Measurements from ENCODE around the gene MUTYH.

MUTYH gene

DNA sequence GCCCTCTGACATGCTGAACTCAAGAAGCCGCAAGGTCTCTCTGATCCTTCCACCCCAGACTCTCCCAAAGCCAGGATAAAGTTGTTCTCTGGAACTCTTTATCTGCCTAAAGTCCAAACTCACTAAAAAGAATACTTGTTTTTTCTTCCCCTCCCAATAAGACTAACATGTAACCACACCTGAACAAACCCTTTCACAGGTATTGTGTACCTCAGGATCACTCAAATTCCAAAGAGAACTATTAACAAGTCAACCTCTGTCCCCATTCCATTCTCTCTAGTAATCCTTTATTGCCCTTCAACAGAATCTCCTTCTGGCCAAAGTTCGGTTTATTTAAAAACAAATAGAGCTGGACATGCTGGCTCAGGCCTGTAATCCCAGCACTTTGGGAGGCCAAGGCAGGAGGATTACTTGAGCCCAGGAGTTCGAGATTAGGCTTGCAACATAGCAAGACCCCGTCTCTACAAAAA is 4.3 kb downstream of the MUTYH start:
- H3K4me1 ChIP-seq: no peaks in the 10 kb centered on the region

DNA sequence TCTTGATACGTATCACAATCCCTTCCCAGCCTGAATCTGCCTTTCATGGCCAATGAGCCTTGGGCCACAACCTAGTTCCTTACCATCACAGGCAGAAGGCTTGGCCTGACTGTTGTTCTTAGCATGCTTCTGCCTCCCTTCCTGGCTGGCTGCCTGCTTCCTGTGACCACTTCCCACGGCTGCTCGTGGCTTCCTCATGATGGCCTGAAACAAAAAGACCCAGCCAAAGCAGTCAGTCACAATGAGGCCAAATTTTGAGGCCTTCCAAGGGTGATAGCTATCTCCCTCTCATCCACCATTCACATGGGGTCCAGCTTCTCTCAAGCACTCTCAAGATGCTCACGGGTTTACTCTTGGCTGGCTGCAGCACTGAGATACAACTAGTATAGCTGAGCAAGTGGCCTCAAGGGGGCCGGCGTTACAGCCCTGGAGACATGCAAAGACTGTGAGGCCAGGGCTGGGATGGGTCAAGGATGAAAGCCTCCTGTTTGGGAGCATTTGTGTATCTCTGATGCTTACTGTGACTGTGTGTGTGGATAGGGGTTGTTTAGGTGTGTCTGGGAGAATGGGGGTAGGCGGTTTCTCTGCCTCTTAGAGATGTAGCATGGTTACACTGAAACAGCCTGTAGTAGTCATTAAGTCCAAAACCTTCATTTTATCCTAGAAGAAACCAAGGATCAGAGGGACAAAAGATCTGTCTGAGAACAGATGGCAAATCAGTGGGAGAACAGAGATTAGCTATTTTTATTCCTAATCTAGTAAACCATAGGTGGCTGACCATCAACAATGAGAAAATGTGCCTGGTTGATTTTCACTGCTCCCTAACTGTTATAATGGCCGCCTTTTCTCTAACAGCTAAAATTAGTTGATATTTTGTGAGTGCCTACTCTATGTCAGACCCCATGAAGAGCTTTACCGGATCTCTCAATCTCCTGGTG is 5.7 kb downstream of the MUTYH start:
- no peaks in the 10 kb centered on the region for H3K36me3 ChIP-seq
- no peaks in the 10 kb centered on the region for H3K4me1 ChIP-seq
- no peak overlapping the region for H3K4me3 ChIP-seq (ENCODE audit: low read depth, low read length)
- TF ChIP-seq, protein P1, sequence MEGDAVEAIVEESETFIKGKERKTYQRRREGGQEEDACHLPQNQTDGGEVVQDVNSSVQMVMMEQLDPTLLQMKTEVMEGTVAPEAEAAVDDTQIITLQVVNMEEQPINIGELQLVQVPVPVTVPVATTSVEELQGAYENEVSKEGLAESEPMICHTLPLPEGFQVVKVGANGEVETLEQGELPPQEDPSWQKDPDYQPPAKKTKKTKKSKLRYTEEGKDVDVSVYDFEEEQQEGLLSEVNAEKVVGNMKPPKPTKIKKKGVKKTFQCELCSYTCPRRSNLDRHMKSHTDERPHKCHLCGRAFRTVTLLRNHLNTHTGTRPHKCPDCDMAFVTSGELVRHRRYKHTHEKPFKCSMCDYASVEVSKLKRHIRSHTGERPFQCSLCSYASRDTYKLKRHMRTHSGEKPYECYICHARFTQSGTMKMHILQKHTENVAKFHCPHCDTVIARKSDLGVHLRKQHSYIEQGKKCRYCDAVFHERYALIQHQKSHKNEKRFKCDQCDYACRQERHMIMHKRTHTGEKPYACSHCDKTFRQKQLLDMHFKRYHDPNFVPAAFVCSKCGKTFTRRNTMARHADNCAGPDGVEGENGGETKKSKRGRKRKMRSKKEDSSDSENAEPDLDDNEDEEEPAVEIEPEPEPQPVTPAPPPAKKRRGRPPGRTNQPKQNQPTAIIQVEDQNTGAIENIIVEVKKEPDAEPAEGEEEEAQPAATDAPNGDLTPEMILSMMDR (IDR thresholded peaks at IDR 0.05; ENCODE audit: low read depth, low read length): no peak
- no peaks in the 10 kb centered on the region for H3K27me3 ChIP-seq
- no peak for DNase-seq
- no peaks in the 10 kb centered on the region for H3K9me3 ChIP-seq

More for the DNA sequence above, 4.3 kb downstream of the MUTYH start:
- no peak overlapping the region for H3K4me3 ChIP-seq (ENCODE audit: low read depth, low read length)
- no peaks in the 10 kb centered on the region for H3K36me3 ChIP-seq
- H3K9me3 ChIP-seq: no peaks in the 10 kb centered on the region
- TF ChIP-seq, protein P1 (IDR thresholded peaks at IDR 0.05; ENCODE audit: low read depth, low read length): no peak
- H3K27me3 ChIP-seq: no peaks in the 10 kb centered on the region
- no peak for DNase-seq

DNA sequence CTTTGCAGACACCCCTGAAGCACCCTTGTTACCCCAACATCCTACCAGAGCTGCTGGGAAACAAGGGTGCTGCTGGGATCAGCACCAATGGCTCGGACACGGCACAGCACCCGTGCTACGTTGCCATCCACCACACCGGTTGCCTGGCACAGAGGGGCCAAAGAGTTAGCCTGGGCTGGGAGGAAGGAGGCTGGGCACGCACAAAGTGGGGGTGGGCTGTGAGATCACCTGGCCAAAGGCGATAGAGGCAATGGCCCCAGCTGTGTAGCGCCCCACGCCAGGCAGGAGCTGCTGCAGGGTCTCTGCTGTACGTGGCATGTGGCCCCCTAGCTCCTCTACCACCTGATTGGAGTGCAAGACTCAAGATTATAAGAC is 7.9 kb downstream of the MUTYH start:
- Histone ChIP-seq H3K4me3 (ENCODE audit: low read depth, low read length) (no peak overlapping the region), H3K36me3 (no peaks in the 10 kb centered on the region), H3K4me1 (no peaks in the 10 kb centered on the region), H3K9me3 (no peaks in the 10 kb centered on the region), H3K27me3 (no peaks in the 10 kb centered on the region)
- TF ChIP-seq, protein P1 (IDR thresholded peaks at IDR 0.05; ENCODE audit: low read depth, low read length): no peak
- DNase-seq: no peak

DNA sequence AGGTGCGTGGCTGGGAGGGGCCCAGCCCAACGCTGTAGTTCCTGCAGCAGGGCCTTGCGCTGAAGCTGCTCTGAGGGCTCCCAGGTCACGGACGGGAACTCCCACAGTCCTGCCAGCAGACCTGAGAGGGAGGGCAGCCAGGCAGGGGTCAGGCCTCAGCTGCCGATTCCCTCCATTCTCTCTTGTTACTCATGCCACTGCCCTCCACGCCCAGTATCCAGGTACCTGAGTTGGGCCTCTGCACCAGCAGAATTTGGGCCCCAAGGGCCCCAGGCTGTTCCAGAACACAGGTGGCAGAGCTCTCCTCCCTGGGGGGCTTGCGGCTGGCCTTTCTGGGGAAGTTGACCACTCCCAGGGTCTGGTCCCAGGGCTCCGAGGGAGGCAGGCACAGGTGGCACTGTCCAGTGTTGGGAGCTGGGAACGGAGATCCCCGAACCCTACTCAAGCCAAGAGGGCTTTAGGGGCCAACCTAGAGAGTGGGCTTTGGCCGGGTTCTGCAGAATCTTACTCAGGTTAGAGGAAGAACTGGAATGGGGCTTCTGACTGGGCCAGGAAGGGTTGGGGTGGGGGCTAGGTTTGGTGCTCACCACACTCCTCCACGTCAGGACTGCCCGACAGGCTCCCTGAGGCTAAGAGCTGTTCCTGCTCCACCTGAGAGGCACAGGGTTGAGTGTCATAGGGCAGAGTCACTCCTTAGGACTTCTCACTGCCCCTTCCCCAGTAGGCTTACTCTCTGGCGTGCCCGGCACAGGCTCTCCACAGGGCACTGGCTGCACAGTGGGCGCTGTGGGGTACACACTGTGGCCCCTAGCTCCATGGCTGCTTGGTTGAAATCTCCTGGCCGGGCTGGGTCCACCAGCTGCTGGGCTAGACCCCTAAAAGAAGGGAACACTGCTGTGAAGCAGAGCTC is 8.5 kb downstream of the MUTYH start:
- TF ChIP-seq, protein P1 (IDR thresholded peaks at IDR 0.05; ENCODE audit: low read depth, low read length): no peak

DNA sequence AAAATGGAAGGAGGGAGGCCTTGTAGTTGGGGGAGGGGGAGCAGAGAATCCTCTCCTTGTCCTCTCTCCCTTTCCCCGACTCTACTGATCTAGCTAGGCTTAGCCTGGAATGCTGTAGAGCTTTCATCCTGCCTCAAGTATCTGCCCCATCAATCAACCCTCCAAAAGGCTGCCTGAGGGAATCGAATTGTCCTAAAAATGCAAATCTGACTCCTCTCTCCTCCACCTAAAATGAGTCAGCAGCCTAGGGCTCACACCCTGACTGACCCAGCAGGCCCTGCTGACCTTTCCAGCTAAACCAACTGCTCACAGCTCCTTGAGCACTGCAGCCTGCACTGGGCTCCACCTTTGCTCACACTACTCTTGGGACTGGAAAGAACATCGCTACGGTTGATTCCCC is 10.8 kb downstream of the MUTYH start:
- H3K4me3 ChIP-seq (ENCODE audit: low read depth, low read length): no peak overlapping the region
- no peaks in the 10 kb centered on the region for H3K27me3 ChIP-seq
- no peaks in the 10 kb centered on the region; the same call in 1 of the 2 replicates for H3K4me1 ChIP-seq
- TF ChIP-seq, protein P1 (IDR thresholded peaks at IDR 0.05; ENCODE audit: low read depth, low read length): no peak
- H3K9me3 ChIP-seq: no peaks in the 10 kb centered on the region
- H3K36me3 ChIP-seq: no peaks in the 10 kb centered on the region
- DNase-seq: no peak

More for the DNA sequence above, 8.5 kb downstream of the MUTYH start:
- DNase-seq: no peak
- Histone ChIP-seq H3K4me1 (no peaks in the 10 kb centered on the region; the same call in 1 of the 2 replicates), H3K9me3 (no peaks in the 10 kb centered on the region), H3K4me3 (ENCODE audit: low read depth, low read length) (no peak overlapping the region), H3K36me3 (no peaks in the 10 kb centered on the region), H3K27me3 (no peaks in the 10 kb centered on the region)

All from BE2C (cell line).